ENCODE results near the gene TMEM170A. TPM values are rescaled to one million over a fixed set of nuclear protein-coding genes. Genes with fewer than 3 reads are reported as not detected.

Gene TMEM170A
- total and polyA plus RNA-seq, 2 of the 13 experiments (the other 11 are each of a cell fraction or from before 2014, with no cell fraction given): 35.7 to 39.7 TPM

DNA sequence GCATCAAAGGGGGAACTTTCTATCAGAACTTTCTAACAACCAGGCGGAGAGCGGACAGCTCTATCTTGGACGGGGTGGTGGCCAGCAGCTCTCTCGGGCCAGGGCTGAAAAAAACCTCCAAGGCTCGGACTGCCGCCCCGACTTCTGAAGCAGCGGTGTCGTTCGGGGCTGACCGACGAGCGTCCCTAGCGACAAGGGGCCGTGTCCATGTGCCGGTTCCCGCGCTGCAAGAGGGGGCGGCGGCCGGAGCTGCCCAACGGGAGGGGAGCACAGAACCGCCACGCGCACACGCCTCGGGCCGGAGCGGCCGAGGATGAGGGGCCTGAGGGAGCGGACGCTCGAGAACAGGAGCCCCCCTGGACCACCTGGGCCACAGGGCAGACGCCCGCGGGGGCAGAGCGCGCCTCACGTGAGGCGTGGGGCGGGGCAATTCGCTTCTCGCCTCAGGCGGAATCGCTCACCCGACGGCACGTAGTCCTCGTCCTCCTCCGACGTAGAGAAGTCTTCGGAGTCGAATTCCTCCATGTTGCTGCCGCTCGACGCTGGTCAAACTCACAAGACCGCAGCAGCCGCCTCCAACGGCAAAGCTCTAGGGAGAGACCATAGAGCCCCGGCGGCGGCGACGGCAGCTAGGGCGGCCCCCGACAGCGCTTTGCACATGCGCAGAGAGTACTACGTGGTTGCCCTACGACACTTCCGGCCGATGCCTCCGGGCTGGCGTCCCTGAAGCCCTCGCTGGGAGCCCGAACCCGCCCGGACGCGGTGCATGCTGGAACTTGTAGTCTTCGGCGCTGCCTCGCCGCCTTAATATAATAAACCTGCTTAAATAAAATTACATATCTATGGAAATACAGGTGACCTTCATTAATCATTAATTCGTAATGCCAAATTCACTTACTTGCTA lies 31.4 kb downstream of the TMEM170A start, which contains the start of gene CFDP1 (continued):
- peak; percentile 88 for TF ChIP-seq RBM39 (IDR thresholded peaks at IDR 0.05; ENCODE audit: low read depth, low read length, poor library complexity, severe bottlenecking)
- TF ChIP-seq BRCA1 (CRISPR knock-in tag; IDR thresholded peaks at IDR 0.05): 0 out of 2 replicates have a peak, but pooled peaks have one; percentile 4
- peak; percentile 50; the same call in 1 of the 2 replicates for TF ChIP-seq FOXP4 (CRISPR knock-in tag; IDR thresholded peaks at IDR 0.05)
- TF ChIP-seq ZNF652 (CRISPR knock-in tag; IDR thresholded peaks at IDR 0.05; ENCODE audit: borderline replicate concordance, low read depth): no peak
- TF ChIP-seq MAZ (IDR thresholded peaks at IDR 0.05; ENCODE audit: borderline replicate concordance, low read depth, low read length): peak; percentile 48
- TF ChIP-seq MAZ (CRISPR knock-in tag; IDR thresholded peaks at IDR 0.05; ENCODE audit: low read depth): peak; percentile 23; the same call in 1 of the 2 replicates
- TF ChIP-seq ERF (CRISPR knock-in tag; IDR thresholded peaks at IDR 0.05): peak; percentile 58; the same call in 1 of the 2 replicates
- no peak; the same call in 1 of the 2 replicates for TF ChIP-seq IRF2 (CRISPR knock-in tag; IDR thresholded peaks at IDR 0.05)
- TF ChIP-seq TRAFD1 (CRISPR knock-in tag; IDR thresholded peaks at IDR 0.05; ENCODE audit: borderline replicate concordance): no peak; the same call in 1 of the 2 replicates
- TF ChIP-seq ZBTB10 (CRISPR knock-in tag; IDR thresholded peaks at IDR 0.05; ENCODE audit: borderline replicate concordance): 0 out of 2 replicates have a peak, but pooled peaks have one; percentile 33
- TF ChIP-seq PRMT3 (CRISPR knock-in tag; IDR thresholded peaks at IDR 0.05; ENCODE audit: borderline replicate concordance, low read depth): peak; percentile 96
- TF ChIP-seq ZFP37 (CRISPR knock-in tag; IDR thresholded peaks at IDR 0.05; ENCODE audit: borderline replicate concordance): peak; percentile 22; the same call in 1 of the 2 replicates
- no peak; the same call in 1 of the 2 replicates for TF ChIP-seq RNF219 (CRISPR knock-in tag; IDR thresholded peaks at IDR 0.05)
- TF ChIP-seq TOPORS (CRISPR knock-in tag; IDR thresholded peaks at IDR 0.05): peak; percentile 98
- TF ChIP-seq BHLHE40 (IDR thresholded peaks at IDR 0.05; ENCODE audit: low read length): peak; percentile 96
- peak; percentile 100 for TF ChIP-seq NRL (CRISPR knock-in tag; IDR thresholded peaks at IDR 0.05; ENCODE audit: borderline replicate concordance)
- no peak for TF ChIP-seq ZNF24 (IDR thresholded peaks at IDR 0.05)
- no peak for TF ChIP-seq ADNP (CRISPR knock-in tag; IDR thresholded peaks at IDR 0.05)
